GM23338 (cell line): Measurements from ENCODE around the gene SLC9A9.

Experiments used
- CREB1 ChIP-seq: fragments of 250-450 bp; sonication (Bioruptor Pico); IDR thresholded peaks from 2 replicates; pipeline ENCODE4 v1.5.0; 2020; ENCODE audit warnings: low read depth, mild to moderate bottlenecking, moderate library complexity
- CTCF ChIP-seq, 2 experiments: fragments of 200-600 bp in 1 of 2; sonication (generic) in 1 of 2; conservative IDR thresholded peaks; 2 replicates each; pipeline versions ENCODE4 v1.5.1 to v1.6.1; 2016 to 2017; ENCODE audit warnings: antibody characterized with exemption in 2 of 2, low read depth in 2 of 2, mild to moderate bottlenecking in 2 of 2, moderate library complexity in 1 of 2
- EZH2phosphoT487 ChIP-seq: fragments of 200-600 bp; sonication (generic); IDR thresholded peaks from one replicate; pipeline ENCODE4 v1.8.1; 2018; ENCODE audit warnings: antibody characterized with exemption; ENCODE audit not compliant: unreplicated experiment
- POLR2AphosphoS5 ChIP-seq: IDR thresholded peaks from 2 replicates; pipeline ENCODE4 v1.6.1; 2016; ENCODE audit warnings: antibody characterized with exemption, low read depth

- TF ChIP-seq POLR2AphosphoS5 (no peak), CTCF (conservative IDR thresholded peaks at IDR 0.05; ENCODE audit: low read depth in 2 of 2) (no peak), EZH2phosphoT487 (no peak), CREB1 (CRISPR knock-in tag) (no peak)
Observed at GRCh38 chr3:143302638-143303171, 545.6 kb downstream of the SLC9A9 start.
